ENCODE measurements around the gene C1orf226. TPM values are rescaled to one million over a fixed set of nuclear protein-coding genes. Genes with fewer than 3 reads are reported as not detected.

Gene C1orf226
- total and polyA plus RNA-seq, 7 donors: 0.10 to 1.1 (median 0.28) TPM

- no peaks in the 10 kb centered on the region for H3K9me3 ChIP-seq
- WGBS, 3 donors: 76 to 84% (median 81%) methylated on average over 9 of the region's 9 CpGs
- ATAC-seq (no peak), DNase-seq (no peak)
- H3K27ac ChIP-seq: no peak overlapping the region
- no peak for TF ChIP-seq CTCF (IDR thresholded peaks at IDR 0.05)
- no peaks in the 10 kb centered on the region for H3K27me3 ChIP-seq (ENCODE audit: insufficient read depth in 3 of 3, low read length in 2 of 3)
- H3K4me1 ChIP-seq: no peaks in the 10 kb centered on the region
- H3K4me3 ChIP-seq: no peak overlapping the region
- intact Hi-C loops (cut with DNase I): no loop called here
- H3K36me3 ChIP-seq (ENCODE audit: insufficient read depth in 1 of 2, low read depth in 1 of 2): no peaks in the 10 kb centered on the region
Measured at GRCh38 chr1:162366671-162367070, 14.9 kb upstream of the C1orf226 start.

GRCh38 chr1:162367073-162367472, 14.5 kb upstream of the C1orf226 start:
- no peak for DNase-seq

GRCh38 chr1:162367772-162368171, 13.8 kb upstream of the C1orf226 start:
- Histone ChIP-seq H3K9me3 (no peaks in the 10 kb centered on the region), H3K27ac (no peak overlapping the region), H3K27me3 (ENCODE audit: insufficient read depth in 3 of 3, low read length in 2 of 3) (no peaks in the 10 kb centered on the region), H3K36me3 (ENCODE audit: insufficient read depth in 1 of 2, low read depth in 1 of 2) (no peaks in the 10 kb centered on the region), H3K4me3 (no peak overlapping the region), H3K4me1 (no peaks in the 10 kb centered on the region)
- 71 to 84% (median 75%) methylated on average over 10 of the region's 10 CpGs for WGBS, 3 donors
- ATAC-seq: no peak
- TF ChIP-seq CTCF (IDR thresholded peaks at IDR 0.05): no peak
- no peak for DNase-seq
- intact Hi-C loops (cut with DNase I): no loop called here

More at GRCh38 chr1:162367073-162367472, 14.5 kb upstream of the C1orf226 start:
- H3K9me3 ChIP-seq: no peaks in the 10 kb centered on the region
- intact Hi-C loops (cut with DNase I): no loop called here
- no peaks in the 10 kb centered on the region for H3K27me3 ChIP-seq (ENCODE audit: insufficient read depth in 3 of 3, low read length in 2 of 3)
- no peak overlapping the region for H3K27ac ChIP-seq
- no peaks in the 10 kb centered on the region for H3K4me1 ChIP-seq
- H3K36me3 ChIP-seq (ENCODE audit: insufficient read depth in 1 of 2, low read depth in 1 of 2): no peaks in the 10 kb centered on the region
- no peak for ATAC-seq
- no peak overlapping the region for H3K4me3 ChIP-seq
- no peak for TF ChIP-seq CTCF (IDR thresholded peaks at IDR 0.05)
- 66 to 89% (median 81%) methylated on average over 36 of the region's 36 CpGs for WGBS, 3 donors

- Histone ChIP-seq H3K27ac (no peak overlapping the region), H3K4me1 (no peaks in the 10 kb centered on the region), H3K9me3 (no peaks in the 10 kb centered on the region), H3K4me3 (no peak overlapping the region), H3K36me3 (ENCODE audit: insufficient read depth in 1 of 2, low read depth in 1 of 2) (no peaks in the 10 kb centered on the region), H3K27me3 (ENCODE audit: insufficient read depth in 3 of 3, low read length in 2 of 3) (no peaks in the 10 kb centered on the region)
- intact Hi-C loops (cut with DNase I): no loop called here
- ATAC-seq (no peak), DNase-seq (no peak)
- 63 to 74% (median 67%) methylated on average over 4 of the region's 4 CpGs for WGBS, 3 donors
- no peak for TF ChIP-seq CTCF (IDR thresholded peaks at IDR 0.05)
Measured at GRCh38 chr1:162368451-162368850, 13.1 kb upstream of the C1orf226 start.

GRCh38 chr1:162369571-162369970, 12.0 kb upstream of the C1orf226 start:
- Histone ChIP-seq H3K27me3 (ENCODE audit: insufficient read depth in 3 of 3, low read length in 2 of 3) (no peaks in the 10 kb centered on the region), H3K27ac (no peak overlapping the region), H3K4me1 (no peaks in the 10 kb centered on the region), H3K4me3 (no peak overlapping the region), H3K9me3 (no peaks in the 10 kb centered on the region), H3K36me3 (ENCODE audit: insufficient read depth in 1 of 2, low read depth in 1 of 2) (no peaks in the 10 kb centered on the region)
- ATAC-seq (no peak), DNase-seq (no peak)
- TF ChIP-seq CTCF (IDR thresholded peaks at IDR 0.05): no peak
- intact Hi-C loops (cut with DNase I): no loop called here
- 92 to 94% (median 94%) methylated on average over 6 to 7 of the region's 7 CpGs for WGBS, 3 donors
